ENCODE data around the gene DAG1.
"Not testable (repeated sequence)": the region's sequence is repeated elsewhere in the genome, so short reads cannot be mapped to it uniquely, and the experiment has no call there.

The DAG1 gene

DNA sequence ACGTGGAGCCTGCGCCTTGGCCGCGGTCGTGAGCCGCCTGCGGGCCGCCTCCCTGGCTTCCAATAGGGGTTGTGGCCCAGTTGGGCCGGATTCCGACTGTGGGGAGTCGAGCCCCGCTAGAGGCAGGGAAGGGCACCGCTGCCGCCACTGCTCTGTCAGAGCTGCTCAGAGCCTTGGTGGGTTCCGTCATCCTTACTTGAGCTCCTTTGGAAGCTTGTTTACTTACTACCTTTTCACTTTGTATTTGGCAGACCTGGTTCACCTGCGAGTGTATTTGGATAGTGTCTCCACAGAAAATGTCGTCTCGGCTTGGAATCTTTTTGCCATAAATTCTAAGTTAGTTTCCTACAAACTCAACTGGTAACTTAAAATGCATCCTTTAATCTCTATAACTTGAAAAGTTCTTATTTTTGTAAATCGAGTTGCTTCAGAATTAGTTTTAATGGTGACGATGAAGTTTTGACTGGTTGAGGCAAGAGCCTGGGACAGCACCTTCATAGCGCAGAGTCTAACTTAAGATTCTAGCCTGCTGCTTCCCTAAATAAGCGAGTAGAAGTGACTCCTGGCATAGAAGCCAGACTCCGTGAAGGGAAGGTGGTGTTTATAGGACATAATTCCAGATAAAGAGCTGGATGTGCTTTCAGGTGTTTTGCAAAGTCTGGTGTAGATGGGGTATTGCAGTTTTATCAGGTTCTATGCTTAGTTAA lies 800 bp downstream of the DAG1 start:
- no peak for DNase-seq (ENCODE audit: low read depth)

DNA sequence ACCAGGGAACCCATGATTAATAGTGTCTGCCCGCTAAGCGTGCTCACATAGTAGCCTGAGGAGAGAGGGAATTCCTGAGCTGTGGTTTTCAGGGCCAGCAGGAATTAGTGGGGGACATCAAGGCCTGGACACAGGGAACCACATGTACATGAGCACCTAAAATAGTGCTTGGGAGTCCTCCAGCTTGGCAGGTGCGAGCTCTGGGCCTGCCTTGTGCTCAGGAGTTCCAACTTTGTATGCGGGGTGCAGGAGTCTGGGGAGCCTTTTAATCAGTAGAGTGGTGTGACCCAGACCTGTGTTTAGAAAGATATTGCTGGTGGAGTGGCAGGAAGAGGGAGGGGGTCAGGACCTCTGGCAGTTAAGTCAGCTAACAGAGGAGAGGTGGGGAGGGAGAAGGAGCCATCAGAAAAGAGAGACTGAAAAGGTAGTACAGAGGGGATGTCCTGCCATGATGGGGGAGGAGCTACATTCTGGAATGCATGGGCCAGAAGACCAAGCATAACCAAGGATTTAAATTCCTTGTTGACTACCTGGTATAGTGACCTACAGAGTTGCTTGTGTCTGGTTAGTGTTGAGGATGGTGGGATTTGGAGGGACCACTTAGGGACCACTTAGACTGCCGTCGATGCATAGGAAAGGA lies 1.9 kb downstream of the DAG1 start:
- DNase-seq (ENCODE audit: low read depth), result no peak

DNA sequence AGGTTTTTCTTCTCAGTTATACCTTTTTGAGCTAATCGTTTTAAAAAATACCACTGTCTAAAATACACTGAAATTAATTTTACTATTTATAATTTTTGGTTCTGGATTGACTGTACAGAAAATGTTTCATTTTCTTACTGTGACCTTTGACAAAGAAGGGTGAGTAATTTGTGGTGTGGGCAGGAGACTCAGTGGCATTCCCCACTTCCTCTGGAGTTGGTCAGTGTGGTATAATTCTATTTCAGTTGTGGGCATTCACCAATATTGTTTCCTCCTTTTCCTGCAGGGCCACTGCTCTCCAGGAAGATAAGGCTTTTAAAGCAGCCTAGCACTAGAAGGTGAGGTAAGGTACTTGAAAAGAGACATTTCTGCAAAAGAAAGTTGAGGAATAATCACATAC lies 6.5 kb downstream of the DAG1 start:
- no peak for DNase-seq (ENCODE audit: low read depth)

DNA sequence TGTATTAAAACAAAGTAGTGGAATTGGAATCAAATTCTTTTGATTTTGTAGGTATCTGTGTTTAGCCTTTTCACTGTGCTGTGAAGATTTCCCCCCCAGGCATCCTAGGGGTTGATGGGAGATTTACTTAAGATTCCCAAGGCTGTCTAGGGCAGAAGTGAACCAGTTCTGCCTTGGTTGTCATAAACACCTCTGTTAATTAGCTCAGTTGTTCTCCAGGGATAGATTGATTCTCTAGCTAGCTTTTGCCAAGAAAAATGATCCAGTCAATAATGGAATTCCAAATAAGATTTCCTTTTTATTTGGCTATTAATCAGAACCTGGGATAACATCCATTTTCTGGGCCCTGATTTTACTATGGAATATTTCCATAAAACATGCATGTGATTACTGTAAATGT lies 12.7 kb downstream of the DAG1 start:
- no peak for DNase-seq (ENCODE audit: low read depth)

DNA sequence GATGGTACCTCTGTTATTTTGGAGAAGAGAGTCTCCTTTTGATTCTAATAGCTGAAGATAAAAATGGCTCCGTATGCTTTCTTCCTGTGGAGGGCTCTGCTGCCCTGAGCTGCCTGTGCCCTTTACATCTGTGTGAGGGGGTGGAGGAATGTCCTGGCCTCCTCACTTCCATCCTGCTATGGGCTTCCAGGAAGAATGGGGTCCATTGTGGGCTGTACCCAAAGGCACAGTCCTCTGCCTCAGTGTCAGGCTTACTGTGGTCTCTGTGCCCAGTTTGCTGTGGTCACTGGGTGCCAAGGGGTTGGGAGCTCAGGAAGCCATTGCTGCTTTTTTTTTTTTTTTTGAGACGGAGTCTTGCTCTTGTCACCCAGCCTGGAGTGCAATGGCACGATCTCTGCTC lies 14.4 kb downstream of the DAG1 start:
- DNase-seq (ENCODE audit: low read depth), result no peak

DNA sequence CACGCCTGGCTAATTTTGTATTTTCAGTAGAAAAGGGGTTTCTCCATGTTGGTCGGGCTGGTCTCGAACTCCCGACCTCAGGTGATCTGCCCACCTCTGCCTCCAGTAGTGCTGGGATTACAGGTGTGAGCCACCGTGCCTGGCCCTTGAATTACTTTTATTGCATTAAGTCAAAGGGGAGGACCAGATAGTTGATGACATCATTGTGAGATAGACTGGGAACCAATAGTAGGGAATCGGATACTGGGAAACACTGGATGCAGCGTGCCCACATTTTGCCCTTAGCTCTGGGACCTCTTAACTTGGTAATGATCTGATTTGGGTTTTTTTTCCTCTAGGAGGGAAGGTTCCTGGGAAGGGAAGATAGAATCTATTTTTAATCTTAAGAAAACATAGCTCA lies 19.2 kb downstream of the DAG1 start:
- DNase-seq (ENCODE audit: low read depth), result no peak

DNA sequence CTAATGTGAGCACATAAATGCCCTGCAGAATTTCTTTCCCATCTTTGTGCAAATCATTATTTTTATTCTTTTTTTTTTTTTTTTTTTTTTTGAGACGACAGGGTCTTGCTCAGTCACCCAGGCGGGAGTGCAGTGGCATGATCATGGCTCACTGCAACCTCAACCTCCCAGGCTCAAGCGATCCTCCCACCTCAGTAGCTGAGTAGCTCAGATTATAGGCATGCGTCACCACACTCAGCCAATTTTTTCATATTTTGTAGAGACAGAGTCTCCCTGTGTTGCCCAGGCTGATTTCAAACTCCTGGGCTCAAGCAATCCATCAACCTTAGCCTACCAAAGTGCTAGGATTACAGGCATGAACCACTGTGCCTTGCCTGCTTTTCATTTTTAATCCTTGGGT lies 22.9 kb downstream of the DAG1 start:
- no peak for DNase-seq (ENCODE audit: low read depth)

DNA sequence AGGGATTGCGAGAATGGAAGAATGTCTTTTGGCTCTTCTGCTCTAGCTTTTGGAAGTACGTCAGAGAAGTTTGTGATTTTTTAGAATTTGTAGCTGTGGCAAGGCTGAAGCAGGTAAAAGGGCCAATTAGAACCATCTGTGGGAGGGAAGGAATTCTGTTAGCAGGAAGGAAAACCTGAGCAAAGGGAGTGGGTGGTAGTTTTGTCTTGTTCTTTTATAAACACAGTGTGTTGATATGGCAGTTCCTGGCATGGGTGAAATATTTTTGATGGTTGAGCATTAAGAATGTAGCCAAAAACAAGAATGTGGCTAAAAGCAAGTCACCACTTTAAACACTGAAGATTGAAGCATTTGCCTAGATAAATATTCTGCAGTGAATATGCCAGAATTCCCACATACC lies 23.8 kb downstream of the DAG1 start:
- no peak for DNase-seq (ENCODE audit: low read depth)

DNA sequence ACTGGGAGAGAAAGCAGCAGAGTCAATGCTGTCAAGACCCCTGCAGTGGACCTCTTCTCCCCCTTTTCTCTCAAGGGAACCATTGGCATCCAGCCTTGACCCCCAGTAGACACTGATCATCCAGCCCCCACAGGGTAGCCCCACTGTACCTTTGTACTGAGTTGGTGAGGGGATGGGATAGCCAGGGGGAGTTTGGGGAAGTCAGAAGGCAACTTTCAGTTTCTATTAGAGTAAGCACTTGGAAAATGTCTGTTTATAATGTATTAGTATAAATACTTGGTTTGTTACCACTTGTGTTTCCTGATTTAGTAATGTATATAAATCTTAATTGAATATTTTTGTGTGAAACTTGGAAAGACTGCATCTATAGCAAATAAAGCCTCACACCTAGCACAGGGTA lies 25.0 kb downstream of the DAG1 start:
- no peak for DNase-seq (ENCODE audit: low read depth)

DNA sequence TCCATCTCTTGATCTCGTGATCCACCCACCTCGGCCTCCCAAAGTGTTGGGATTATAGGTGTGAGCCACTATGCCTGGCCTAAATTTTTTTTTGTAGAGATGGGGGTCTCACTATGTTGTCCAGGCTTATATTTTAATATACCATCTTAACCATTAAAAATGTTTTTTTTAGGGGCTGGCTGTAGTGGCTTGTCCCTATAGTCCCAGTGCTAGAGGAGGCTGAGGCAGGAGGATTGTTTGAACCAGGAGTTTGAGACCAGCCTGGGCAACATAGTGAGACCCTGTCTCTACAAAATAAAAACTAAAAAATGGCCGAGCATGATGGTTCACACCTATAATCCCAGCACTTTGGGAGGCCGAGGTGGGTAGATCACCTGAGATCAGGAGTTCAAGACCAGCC lies 26.8 kb downstream of the DAG1 start:
- not testable (repeated sequence) for DNase-seq (ENCODE audit: low read depth)

DNA sequence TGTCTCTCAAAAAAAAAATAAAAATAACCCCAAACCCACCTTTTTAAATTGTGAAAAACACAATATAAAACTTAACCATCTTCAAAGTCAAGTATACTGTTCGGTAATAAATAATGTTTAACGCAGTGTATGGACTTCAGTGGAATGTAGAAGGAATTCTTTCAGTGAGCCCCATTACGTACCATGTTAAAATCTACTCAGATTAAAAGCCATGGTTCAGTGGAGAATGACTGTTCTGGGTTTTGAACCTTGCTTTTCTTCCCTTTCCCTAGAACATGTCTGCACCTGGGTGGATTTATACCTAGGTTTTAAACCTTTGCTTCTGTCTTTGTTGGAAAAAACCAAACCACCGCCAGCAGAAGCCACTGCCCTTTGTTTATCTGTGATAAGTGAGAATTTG lies 27.5 kb downstream of the DAG1 start:
- DNase-seq (ENCODE audit: low read depth), result no peak

DNA sequence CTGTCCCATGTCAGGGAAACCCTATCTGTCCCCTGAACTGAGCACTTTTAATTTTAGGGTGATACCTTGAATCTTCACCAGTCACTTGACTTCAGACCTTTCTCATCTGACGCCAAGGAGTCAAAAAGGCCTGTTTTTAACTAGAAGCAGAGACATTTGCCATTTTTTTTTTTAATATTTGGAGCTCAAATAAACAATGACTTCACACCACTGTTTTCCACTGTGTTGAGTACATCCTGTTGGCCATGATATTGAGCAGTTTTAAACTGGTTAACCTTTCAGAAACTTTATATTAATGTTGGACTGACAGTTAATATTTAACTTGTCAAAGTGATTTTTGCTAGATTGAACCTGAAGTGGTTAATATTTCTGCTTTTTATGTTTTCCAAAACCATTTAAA lies 28.2 kb downstream of the DAG1 start:
- no peak for DNase-seq (ENCODE audit: low read depth)

DNA sequence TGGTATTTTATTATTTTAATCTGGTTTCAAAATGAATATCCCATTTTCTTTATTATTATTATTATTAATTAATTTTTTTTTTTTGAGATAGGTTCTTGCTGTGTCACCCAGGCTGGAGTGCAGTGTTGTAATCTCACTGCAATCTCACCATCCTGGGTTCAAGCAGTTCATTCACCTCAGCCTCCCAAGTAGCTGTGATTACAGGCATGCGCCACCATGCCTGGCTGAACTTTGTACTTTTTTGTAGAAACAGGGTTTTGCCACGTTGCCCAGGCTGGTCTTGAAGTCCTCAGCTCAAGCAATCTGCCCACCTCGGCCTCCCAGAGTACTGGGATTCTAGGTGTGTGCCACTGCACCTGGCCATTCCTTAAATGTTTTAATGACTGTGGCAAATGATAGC lies 28.6 kb downstream of the DAG1 start:
- no peak for DNase-seq (ENCODE audit: low read depth)

DNA sequence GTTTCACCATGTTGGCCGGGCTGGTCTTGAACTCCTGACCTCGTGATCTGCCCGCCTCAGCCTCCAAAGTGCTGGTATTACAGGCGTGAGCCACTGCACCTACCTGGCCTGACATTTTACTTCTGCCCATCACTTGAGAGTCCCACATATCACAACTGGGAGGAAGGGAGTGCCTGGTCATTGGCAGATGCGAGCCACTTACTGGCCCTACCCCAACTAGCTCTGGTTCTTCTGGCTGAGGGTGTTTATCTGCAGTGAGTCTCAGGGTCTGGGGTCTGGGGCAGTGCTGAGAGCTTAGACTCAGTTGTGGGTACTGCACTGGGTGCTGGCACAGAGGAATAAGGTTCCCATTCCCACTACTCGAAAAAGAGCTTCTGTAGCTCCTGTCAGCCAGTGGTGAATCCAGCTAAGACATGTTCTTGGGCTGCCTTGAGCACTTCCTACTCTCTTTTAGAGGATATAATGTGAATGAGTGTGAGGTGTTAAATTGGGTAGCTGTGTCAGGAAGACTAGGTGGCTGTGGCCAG lies 30.2 kb downstream of the DAG1 start:
- no peak for DNase-seq (ENCODE audit: low read depth)

DNA sequence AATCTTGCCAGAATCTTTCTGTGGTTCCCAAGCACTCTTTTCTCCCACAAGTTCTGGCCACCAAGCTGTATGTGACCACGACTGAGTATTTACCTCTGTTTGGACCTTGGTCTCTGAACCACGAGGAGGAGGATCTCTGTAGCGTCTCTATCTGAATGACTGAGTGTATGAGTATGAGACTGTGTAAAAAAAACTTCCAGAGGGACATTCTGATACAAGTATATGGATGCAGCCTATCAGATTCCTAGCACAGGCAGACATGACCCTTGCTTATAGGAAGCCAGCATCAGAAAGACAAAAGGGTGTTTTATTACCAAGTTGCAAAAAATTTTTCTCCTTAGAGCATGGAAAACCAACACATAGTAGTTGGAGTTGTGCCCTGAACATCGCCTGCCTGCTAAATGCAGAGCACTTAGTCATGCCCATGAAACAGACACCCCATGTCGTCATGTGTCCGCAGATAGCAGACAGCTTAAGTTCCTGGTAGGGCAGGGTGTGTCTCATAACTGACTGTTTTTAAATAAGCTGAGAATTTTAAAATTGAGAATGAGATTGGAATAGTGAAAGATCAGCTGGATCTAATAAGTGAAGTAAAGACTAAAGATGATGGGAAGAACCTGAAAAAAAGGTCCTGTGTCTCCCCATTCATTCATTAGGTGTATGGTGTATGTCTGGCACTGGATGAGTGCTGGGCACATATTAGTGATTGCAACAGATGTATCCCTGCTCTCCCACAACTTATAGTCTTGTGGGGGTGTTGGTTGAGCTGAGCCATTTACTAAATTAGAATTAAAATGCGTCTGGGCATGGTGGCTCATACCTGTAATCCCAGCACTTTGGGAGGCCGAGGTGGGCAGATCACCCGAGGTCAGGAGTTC lies 30.9 kb downstream of the DAG1 start:
- no peak for DNase-seq (ENCODE audit: low read depth)

DNA sequence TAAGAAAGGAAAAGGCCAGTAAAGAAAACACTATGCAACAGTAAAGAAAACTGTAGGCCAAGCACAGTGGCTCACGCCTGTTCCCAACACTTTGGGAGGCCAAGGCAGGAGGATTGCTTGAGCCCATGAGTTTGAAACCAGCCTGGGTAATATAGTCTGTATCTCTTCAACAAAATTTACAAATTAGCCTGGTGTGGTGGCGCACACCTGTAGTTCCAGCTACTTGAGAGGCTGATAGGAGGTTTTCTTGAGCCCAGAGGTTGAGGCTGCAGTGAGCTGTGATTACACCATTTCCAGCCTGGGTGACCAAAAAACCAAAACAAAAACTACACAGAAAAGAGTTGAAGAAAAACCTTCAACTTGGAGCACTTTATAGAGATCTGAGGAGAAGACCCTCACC lies 31.8 kb downstream of the DAG1 start:
- DNase-seq (ENCODE audit: low read depth), result no peak

DNA sequence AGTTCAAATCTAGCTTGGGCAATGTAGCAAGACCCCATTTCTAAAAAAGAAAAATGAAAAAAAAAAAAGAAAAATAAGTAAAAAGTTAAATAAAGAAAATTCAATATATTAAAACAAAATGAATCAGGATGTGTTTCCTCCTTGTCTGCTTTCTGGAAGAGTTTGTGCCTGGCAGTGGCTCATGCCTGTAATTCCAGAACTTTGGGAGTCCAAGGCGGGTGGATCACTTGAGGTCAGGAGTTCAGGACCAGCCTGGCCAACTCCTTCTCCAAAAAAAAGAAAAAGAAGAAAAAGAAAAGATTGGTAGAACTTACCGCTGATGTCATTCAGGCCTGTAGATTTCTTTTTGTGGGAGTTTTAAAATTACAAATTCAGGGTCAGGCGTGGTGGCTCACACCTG lies 36.8 kb downstream of the DAG1 start:
- DNase-seq (ENCODE audit: low read depth), result no peak

DNA sequence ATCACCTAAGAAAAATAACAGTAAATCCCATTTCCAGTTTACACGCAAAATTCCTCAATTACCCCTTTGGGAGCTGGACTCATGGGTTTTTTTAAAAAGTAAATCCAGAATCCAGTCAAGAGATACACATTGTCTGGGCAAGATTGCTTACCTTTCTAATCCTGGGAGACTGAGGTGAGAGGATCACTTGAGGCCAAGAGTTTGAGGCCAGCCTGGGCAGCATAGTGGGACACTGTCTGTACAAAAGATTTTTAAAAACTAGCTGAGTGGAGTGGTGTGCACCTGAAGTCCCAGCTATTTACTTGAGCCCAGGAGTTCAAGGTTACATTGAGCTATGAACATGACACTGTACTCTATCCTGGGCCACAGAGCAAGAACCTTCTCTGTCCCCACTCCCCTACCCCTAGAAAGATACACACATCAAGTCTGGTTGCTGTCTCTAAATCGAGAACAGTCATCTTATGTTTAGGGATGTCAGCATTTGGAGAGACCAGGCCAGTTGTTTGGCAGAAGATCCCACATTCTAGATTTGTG lies 39.0 kb downstream of the DAG1 start:
- no peak for DNase-seq (ENCODE audit: low read depth)

DNA sequence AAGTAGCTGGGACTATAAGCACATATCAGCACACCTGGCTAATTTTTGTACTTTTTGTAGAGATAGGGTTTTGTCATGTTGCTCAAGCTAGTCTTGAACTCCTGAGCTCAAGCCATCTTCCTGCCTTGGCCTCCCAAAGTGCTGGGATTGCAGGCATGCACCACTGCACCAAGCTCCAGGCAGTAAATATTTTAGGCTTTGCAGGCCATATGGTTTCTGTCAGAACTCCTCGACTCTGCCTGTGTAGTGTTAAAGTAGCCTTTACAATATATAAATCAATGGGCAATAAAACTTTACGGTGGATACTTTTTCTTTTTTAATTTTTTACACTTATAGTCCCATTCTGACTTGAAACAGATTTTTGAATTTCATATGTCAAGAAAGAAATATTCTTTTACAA lies 41.6 kb downstream of the DAG1 start:
- no peak for DNase-seq (ENCODE audit: low read depth)

DNA sequence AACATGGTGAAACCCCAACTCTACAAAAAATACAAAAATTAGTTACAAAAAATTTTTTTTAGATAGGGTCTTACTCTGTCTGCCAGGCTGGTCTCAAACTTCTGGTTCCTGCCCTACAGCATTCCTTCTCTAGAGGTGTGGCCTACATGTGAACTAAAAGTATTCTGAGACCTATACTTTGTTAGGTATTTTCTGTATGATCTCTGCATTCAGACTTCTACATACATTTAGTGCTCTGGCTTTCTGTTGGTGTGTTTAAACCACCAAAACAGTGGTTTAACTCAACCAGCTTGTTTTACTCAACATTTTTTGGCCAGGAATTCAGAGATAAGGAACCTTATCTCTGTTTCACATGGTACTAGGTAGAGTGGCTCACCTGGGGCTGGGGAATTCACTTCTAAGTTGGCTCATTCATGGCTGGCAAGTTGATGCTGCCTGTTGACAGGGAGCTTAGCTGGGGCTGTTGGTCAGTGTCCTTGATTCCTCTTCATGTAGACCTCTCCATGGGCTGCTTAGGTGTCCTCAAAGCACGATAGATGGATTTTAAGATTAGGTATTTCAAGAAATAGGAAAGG lies 42.8 kb downstream of the DAG1 start:
- no peak for DNase-seq (ENCODE audit: low read depth)

DNA sequence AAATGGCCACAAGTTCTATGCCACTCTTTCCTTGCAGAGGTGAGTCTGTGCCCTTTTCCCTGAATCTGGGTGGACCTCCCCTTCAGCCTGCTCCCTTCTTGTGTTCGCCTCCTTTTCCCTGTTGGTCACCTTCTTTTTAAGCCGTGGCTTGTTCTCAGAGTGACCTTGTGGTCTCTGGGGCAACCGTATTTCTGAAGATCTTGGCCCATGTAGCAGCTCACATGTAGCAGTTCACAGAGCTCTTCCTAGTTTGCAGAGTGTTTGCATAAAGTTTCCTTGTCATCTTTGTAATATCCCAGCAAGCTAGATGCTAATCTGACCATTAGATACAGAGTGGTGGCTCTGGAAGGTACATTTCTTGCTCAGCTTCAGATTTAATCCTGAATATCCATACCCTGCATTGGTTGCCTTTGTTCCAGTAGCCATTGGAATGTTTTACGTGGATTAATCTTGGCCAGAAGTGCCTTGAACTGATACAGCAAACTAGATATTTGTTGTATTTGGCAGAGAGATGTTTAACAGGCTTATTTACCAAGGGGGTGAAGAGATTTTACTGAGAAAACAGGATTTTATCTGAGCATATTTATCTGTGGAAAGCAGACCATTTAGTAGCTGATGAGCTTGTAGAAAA lies 43.5 kb downstream of the DAG1 start:
- DNase-seq (ENCODE audit: low read depth), result no peak

DNA sequence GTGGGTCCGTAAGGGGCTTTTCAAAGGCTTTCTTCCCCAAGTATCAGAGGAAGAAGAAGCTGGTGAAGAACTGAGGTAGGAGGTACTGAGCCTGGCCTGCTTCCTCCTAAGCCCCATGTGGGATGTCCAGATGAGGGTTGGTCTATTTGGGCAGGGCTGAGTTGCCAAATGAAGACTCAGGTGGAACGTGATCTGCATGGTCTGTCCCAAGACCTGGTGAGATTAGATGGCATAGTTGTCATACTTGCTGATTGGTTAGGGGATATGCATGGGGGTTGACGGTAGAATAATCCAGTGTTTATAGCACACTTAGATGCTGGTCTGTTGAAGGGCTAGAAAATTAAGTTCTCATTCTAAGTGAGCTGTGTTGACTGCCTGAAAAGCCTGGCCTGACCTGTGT lies 47.9 kb downstream of the DAG1 start:
- DNase-seq (ENCODE audit: low read depth), result no peak
